ENCODE data around the gene SCUBE1.

- TF ChIP-seq, protein P1, sequence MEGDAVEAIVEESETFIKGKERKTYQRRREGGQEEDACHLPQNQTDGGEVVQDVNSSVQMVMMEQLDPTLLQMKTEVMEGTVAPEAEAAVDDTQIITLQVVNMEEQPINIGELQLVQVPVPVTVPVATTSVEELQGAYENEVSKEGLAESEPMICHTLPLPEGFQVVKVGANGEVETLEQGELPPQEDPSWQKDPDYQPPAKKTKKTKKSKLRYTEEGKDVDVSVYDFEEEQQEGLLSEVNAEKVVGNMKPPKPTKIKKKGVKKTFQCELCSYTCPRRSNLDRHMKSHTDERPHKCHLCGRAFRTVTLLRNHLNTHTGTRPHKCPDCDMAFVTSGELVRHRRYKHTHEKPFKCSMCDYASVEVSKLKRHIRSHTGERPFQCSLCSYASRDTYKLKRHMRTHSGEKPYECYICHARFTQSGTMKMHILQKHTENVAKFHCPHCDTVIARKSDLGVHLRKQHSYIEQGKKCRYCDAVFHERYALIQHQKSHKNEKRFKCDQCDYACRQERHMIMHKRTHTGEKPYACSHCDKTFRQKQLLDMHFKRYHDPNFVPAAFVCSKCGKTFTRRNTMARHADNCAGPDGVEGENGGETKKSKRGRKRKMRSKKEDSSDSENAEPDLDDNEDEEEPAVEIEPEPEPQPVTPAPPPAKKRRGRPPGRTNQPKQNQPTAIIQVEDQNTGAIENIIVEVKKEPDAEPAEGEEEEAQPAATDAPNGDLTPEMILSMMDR (IDR thresholded peaks at IDR 0.05; ENCODE audit: poor library complexity): no peak
- TF ChIP-seq EZH2 (IDR thresholded peaks at IDR 0.05; ENCODE audit: borderline replicate concordance): no peak
Observed at GRCh38 chr22:43176090-43176489, 167.1 kb downstream of the SCUBE1 start.
